Suprapubic skin (tissue), 4 donors: ENCODE measurements around the gene RALGPS1.

Experiments
- POLR2A ChIP-seq, 2 donors: fragments of 450-650 bp; IDR thresholded peaks; one replicate each; pipeline ENCODE4 v1.6.1; 2017; ENCODE audit warnings: antibody characterized with exemption in 2 of 2, mild to moderate bottlenecking in 2 of 2, moderate library complexity in 2 of 2
- POLR2AphosphoS5 ChIP-seq, 3 donors: sonication (generic); formaldehyde crosslinking; IDR thresholded peaks; one replicate each; pipeline ENCODE4 v1.6.1; 2017; ENCODE audit warnings: antibody characterized with exemption in 3 of 3
- TF ChIP-seq, protein P1 (sequence below), 2 donors: fragments of 200-600 bp in 1 of 2; fragments of 450-650 bp in 1 of 2; sonication (generic) in 1 of 2; IDR thresholded peaks; one replicate each; pipeline ENCODE4 v1.5.1; 2016 to 2019; ENCODE audit warnings: antibody characterized with exemption in 2 of 2, mild to moderate bottlenecking in 1 of 2, moderate library complexity in 1 of 2

DNA sequence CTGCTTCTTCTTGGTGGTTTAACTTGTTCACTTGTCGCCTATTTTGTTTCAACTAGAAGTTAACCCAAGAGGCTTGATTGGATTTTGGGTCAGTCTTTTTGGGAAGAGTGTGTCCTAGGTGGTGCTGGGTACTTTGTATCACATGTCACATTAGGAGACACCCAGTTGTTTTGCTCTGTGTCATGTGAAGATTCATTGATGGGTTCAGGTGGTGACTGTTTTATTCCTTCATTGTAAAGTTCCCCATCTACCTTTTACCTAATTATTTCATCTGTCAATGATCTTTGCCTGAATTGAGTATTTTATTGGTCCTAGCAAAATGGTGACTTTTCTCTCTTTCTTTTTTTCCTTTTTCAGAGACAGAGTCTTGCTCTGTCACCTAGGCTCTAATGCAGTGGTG is 69.2 kb downstream of the RALGPS1 start:
- TF ChIP-seq POLR2A (IDR thresholded peaks at IDR 0.05) = no peak
- TF ChIP-seq, protein P1, sequence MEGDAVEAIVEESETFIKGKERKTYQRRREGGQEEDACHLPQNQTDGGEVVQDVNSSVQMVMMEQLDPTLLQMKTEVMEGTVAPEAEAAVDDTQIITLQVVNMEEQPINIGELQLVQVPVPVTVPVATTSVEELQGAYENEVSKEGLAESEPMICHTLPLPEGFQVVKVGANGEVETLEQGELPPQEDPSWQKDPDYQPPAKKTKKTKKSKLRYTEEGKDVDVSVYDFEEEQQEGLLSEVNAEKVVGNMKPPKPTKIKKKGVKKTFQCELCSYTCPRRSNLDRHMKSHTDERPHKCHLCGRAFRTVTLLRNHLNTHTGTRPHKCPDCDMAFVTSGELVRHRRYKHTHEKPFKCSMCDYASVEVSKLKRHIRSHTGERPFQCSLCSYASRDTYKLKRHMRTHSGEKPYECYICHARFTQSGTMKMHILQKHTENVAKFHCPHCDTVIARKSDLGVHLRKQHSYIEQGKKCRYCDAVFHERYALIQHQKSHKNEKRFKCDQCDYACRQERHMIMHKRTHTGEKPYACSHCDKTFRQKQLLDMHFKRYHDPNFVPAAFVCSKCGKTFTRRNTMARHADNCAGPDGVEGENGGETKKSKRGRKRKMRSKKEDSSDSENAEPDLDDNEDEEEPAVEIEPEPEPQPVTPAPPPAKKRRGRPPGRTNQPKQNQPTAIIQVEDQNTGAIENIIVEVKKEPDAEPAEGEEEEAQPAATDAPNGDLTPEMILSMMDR (IDR thresholded peaks at IDR 0.05) = no peak
- TF ChIP-seq POLR2AphosphoS5 (IDR thresholded peaks at IDR 0.05) = no peak
